ENCODE results near the gene C6orf89. TPM values are rescaled to one million over a fixed set of nuclear protein-coding genes. Genes with fewer than 3 reads are reported as not detected.

C6orf89 gene
- total RNA-seq, 6 donors from 2014 or later: 22.0 to 60.8 (median 42.5) TPM

GRCh38 chr6:36860126-36860525 lies 25.6 kb upstream of the C6orf89 start:
- no peak for DNase-seq
- no peaks in the 10 kb centered on the region for H3K27me3 ChIP-seq

GRCh38 chr6:36862164-36862847 lies 23.4 kb upstream of the C6orf89 start:
- 88% methylated on average over 8 of the region's 8 CpGs for WGBS, 2 donors
- H3K9me3 ChIP-seq: no peaks in the 10 kb centered on the region
- H3K4me3 ChIP-seq: no peak overlapping the region
- TF ChIP-seq POLR2AphosphoS5 (IDR thresholded peaks at IDR 0.05): no peak
- no peak overlapping the region for H3K27ac ChIP-seq
- ATAC-seq (ENCODE audit: low FRiP score in 2 of 2) (no peak), DNase-seq (no peak)
- H3K36me3 ChIP-seq: peaks cover 0 to 12% (median 3%) of the 10 kb centered on the region in 4 donors
- peaks cover 0 to 4% (median 3%) of the 10 kb centered on the region in 4 donors for H3K4me1 ChIP-seq
- H3K27me3 ChIP-seq: no peaks in the 10 kb centered on the region

More at GRCh38 chr6:36860126-36860525, 25.6 kb upstream of the C6orf89 start:
- ATAC-seq (ENCODE audit: low FRiP score in 2 of 2): no peak
- no peaks in the 10 kb centered on the region for H3K9me3 ChIP-seq
- H3K4me1 ChIP-seq: no peaks in the 10 kb centered on the region
- 84 to 93% methylated on average over 7 of the region's 7 CpGs for WGBS, 2 donors
- peaks cover 0 to 25% (median 11%) of the 10 kb centered on the region in 4 donors for H3K36me3 ChIP-seq
- H3K27ac ChIP-seq: no peak overlapping the region
- no peak overlapping the region for H3K4me3 ChIP-seq
- TF ChIP-seq POLR2AphosphoS5 (IDR thresholded peaks at IDR 0.05) (no peak), EP300 (IDR thresholded peaks at IDR 0.05) (no peak), POLR2A (IDR thresholded peaks at IDR 0.05) (no peak), CTCF (IDR thresholded peaks at IDR 0.05) (no peak)

GRCh38 chr6:36862848-36863382 lies 22.8 kb upstream of the C6orf89 start:
- 90% methylated on average over 4 of the region's 4 CpGs for WGBS, 2 donors
- Histone ChIP-seq H3K4me3 (no peak overlapping the region), H3K27me3 (no peaks in the 10 kb centered on the region), H3K36me3 (peaks cover 0 to 12% (median 3%) of the 10 kb centered on the region in 4 donors), H3K4me1 (peaks cover 0 to 4% (median 3%) of the 10 kb centered on the region in 4 donors), H3K9me3 (no peaks in the 10 kb centered on the region), H3K27ac (no peak overlapping the region)
- TF ChIP-seq EP300 (IDR thresholded peaks at IDR 0.05): no peak
- no peak for TF ChIP-seq POLR2AphosphoS5 (IDR thresholded peaks at IDR 0.05)
- no peak for TF ChIP-seq POLR2A (IDR thresholded peaks at IDR 0.05)
- no peak for TF ChIP-seq CTCF (IDR thresholded peaks at IDR 0.05)
- DNase-seq (no peak), ATAC-seq (ENCODE audit: low FRiP score in 2 of 2) (no peak)

- Histone ChIP-seq H3K4me1 (peaks cover 0 to 4% (median 3%) of the 10 kb centered on the region in 4 donors), H3K27ac (no peak overlapping the region), H3K4me3 (no peak overlapping the region), H3K27me3 (no peaks in the 10 kb centered on the region), H3K9me3 (no peaks in the 10 kb centered on the region), H3K36me3 (peaks cover 0 to 13% (median 3%) of the 10 kb centered on the region in 4 donors)
- TF ChIP-seq POLR2AphosphoS5 (IDR thresholded peaks at IDR 0.05) (no peak), CTCF (IDR thresholded peaks at IDR 0.05) (no peak), EP300 (IDR thresholded peaks at IDR 0.05) (no peak), POLR2A (IDR thresholded peaks at IDR 0.05) (no peak)
- no peak for ATAC-seq (ENCODE audit: low FRiP score in 2 of 2)
- 88 to 90% methylated on average over 12 of the region's 12 CpGs for WGBS, 2 donors
- DNase-seq: no peak
These were observed 21.8 kb upstream of the C6orf89 start for GRCh38 chr6:36863670-36864540.

GRCh38 chr6:36865835-36866234 lies 19.9 kb upstream of the C6orf89 start:
- WGBS, 2 donors: 68 to 83% methylated on average over 2 of the region's 2 CpGs

More at GRCh38 chr6:36865835-36866234, 19.9 kb upstream of the C6orf89 start:
- H3K27me3 ChIP-seq: no peaks in the 10 kb centered on the region
- H3K4me1 ChIP-seq: peaks cover 0 to 4% (median 3%) of the 10 kb centered on the region in 4 donors
- H3K36me3 ChIP-seq: peaks cover 0 to 29% (median 5%) of the 10 kb centered on the region in 4 donors
- no peak overlapping the region for H3K4me3 ChIP-seq
- H3K27ac ChIP-seq: no peak overlapping the region
- H3K9me3 ChIP-seq: no peaks in the 10 kb centered on the region
- ATAC-seq (ENCODE audit: low FRiP score in 2 of 2) (no peak), DNase-seq (no peak)
- TF ChIP-seq EP300 (IDR thresholded peaks at IDR 0.05) (no peak), POLR2AphosphoS5 (IDR thresholded peaks at IDR 0.05) (no peak)
